ENCODE measurements around the gene NSRP1.

NSRP1 gene

GRCh38 chr17:30151471-30151870 lies 34.9 kb downstream of the NSRP1 start:
- DNase-seq (ENCODE audit: low spot score) = no peak
- TF ChIP-seq, protein P1, sequence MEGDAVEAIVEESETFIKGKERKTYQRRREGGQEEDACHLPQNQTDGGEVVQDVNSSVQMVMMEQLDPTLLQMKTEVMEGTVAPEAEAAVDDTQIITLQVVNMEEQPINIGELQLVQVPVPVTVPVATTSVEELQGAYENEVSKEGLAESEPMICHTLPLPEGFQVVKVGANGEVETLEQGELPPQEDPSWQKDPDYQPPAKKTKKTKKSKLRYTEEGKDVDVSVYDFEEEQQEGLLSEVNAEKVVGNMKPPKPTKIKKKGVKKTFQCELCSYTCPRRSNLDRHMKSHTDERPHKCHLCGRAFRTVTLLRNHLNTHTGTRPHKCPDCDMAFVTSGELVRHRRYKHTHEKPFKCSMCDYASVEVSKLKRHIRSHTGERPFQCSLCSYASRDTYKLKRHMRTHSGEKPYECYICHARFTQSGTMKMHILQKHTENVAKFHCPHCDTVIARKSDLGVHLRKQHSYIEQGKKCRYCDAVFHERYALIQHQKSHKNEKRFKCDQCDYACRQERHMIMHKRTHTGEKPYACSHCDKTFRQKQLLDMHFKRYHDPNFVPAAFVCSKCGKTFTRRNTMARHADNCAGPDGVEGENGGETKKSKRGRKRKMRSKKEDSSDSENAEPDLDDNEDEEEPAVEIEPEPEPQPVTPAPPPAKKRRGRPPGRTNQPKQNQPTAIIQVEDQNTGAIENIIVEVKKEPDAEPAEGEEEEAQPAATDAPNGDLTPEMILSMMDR (IDR thresholded peaks at IDR 0.05; ENCODE audit: extremely low read depth, missing control alignments) = no peak

DNA sequence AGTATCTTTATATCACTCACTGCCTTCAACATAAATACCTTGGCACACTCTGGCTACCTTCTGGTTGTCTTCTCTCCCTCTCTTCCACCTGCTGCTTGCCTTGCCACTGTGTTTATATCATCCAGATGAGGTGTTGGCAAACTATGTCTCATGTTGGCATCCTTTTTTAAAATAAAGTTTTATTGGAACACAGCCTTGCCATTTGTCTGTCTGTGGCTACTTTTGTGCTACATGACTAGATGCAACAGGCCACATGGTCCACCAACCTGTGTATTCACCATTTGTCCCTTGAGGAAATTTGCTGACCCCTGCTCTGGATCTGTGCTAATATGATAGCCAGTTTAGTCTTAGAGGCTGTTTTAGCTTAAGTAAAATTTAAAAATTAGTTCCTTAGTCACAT lies 36.8 kb downstream of the NSRP1 start:
- DNase-seq (ENCODE audit: low spot score) = no peak
- TF ChIP-seq, protein P1 (IDR thresholded peaks at IDR 0.05; ENCODE audit: extremely low read depth, missing control alignments) = no peak

GRCh38 chr17:30155389-30155788 lies 38.8 kb downstream of the NSRP1 start:
- no peak for DNase-seq (ENCODE audit: low spot score)
- TF ChIP-seq, protein P1 (IDR thresholded peaks at IDR 0.05; ENCODE audit: extremely low read depth, missing control alignments) = no peak

- TF ChIP-seq, protein P1 (IDR thresholded peaks at IDR 0.05; ENCODE audit: extremely low read depth, missing control alignments) = no peak
- DNase-seq (ENCODE audit: low spot score) = no peak
Measured at GRCh38 chr17:30158896-30159625, 42.4 kb downstream of the NSRP1 start.

DNA sequence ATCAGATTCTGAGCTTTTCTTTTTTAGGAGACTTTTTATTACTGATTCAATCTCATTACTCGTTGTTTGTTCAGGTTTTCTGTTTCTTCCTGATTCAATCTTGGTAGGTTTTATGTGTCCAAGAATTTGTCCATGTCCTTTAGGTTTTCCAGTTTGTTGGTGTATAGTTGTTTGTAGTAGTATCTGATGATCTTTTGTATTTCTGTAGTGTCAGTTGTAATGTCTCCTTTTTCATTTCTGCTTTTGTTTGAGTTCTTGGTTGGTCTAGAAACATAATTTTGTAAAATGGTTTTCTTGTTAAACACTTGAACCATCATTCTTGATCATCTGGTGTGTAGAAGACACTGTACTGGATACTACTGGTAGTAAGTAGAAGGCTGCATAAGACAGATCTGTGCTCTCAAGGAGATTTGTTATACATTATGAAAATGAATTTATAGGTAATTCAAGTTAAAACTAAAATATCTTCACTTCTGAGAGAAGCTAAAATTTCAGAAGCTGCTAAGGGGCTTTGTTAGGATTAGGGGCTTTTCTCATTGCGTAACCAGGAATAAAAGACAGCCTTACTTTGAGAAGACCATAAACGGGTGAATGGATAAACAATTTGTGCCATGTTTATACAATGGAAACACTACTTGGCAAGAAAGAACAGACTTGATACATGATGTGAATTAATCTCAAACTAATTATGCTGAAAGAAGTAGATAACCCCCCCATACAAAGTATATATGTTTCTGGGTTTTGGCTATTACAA lies 44.0 kb downstream of the NSRP1 start:
- TF ChIP-seq, protein P1 (IDR thresholded peaks at IDR 0.05; ENCODE audit: extremely low read depth, missing control alignments) = no peak
- no peak for DNase-seq (ENCODE audit: low spot score)

DNA sequence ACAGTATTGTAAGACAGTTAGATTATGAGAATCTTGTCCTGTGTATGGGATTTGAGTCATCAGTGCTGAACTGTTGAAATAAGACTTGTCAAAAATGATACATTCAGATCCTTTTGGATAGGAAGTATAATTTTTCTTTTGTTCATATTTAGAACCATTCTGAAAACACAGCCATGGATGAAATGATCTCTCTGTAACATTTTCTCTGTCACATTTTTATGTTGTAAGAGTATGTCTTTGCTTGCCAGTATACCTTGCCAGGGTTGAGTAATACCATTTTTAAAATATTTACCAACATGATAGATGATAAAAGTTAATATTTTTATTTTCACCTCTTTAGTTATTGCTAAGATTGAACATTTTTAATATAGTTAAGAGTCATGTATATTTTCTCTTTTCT lies 45.0 kb downstream of the NSRP1 start:
- no peak for DNase-seq (ENCODE audit: low spot score)
- TF ChIP-seq, protein P1 (IDR thresholded peaks at IDR 0.05; ENCODE audit: extremely low read depth, missing control alignments) = no peak

DNA sequence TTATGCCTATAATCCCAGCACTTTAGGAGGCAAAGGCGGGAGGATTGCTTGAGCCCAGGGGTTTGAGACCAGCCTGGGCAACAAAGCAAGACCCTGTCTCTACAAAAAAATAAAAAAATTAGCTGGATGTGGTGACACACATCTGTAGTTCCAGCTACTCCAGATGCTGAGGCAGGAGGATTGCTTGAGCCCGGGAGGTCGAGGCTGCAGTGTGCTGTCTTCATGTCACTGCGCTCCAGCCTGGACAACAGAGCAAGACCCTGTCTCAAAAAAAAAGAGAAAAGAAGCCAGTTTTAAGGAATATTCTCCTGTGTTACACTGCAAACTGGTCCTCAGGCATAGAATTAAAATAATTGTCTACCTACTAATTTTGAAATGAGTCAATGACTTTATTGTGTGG lies 47.9 kb downstream of the NSRP1 start:
- TF ChIP-seq, protein P1 (IDR thresholded peaks at IDR 0.05; ENCODE audit: extremely low read depth, missing control alignments) = no peak
- DNase-seq (ENCODE audit: low spot score) = no peak

Measured in GM20000 (cell line).